Stimulated activated CD4-positive, alpha-beta T cell treated with anti-CD3 and anti-CD28 coated beads, Interleukin-2, amount 100 ng/mL, for 4 hours (primary cell): Measurements from ENCODE around the gene DOCK9.

Experiments used
- DNase-seq: peaks from one replicate; pipeline ENCODE4 v3.0.0-alpha.2; 2020; ENCODE audit warnings: low read depth

DOCK9 gene

GRCh38 chr13:98886587-98887230 is 91.2 kb downstream of the DOCK9 start:
- DNase-seq = no peak

- no peak for DNase-seq
Observed at GRCh38 chr13:98885600-98885999, 92.3 kb downstream of the DOCK9 start.

- DNase-seq = no peak
Observed at GRCh38 chr13:98883998-98884397, 93.9 kb downstream of the DOCK9 start.

GRCh38 chr13:98881390-98881789 is 96.5 kb downstream of the DOCK9 start:
- no peak for DNase-seq

- DNase-seq = no peak
Observed at GRCh38 chr13:98880677-98881076, 97.2 kb downstream of the DOCK9 start.

- no peak for DNase-seq
Observed at GRCh38 chr13:98879957-98880356, 97.9 kb downstream of the DOCK9 start.

GRCh38 chr13:98879127-98879520 is 98.7 kb downstream of the DOCK9 start:
- DNase-seq = no peak

- DNase-seq = no peak
Observed at GRCh38 chr13:98878486-98879126, 99.3 kb downstream of the DOCK9 start.

- no peak for DNase-seq
Observed at GRCh38 chr13:98877936-98878335, 99.9 kb downstream of the DOCK9 start.

GRCh38 chr13:98877466-98877865 is 100.4 kb downstream of the DOCK9 start:
- no peak for DNase-seq

GRCh38 chr13:98875146-98875729 is 102.6 kb downstream of the DOCK9 start:
- no peak for DNase-seq

GRCh38 chr13:98874029-98874397 is 103.9 kb downstream of the DOCK9 start:
- DNase-seq = no peak

GRCh38 chr13:98873377-98874028 is 104.4 kb downstream of the DOCK9 start:
- no peak for DNase-seq

GRCh38 chr13:98871727-98872126 is 106.1 kb downstream of the DOCK9 start:
- DNase-seq = no peak

- no peak for DNase-seq
Observed at GRCh38 chr13:98869408-98870090, 108.3 kb downstream of the DOCK9 start.

- no peak for DNase-seq
Observed at GRCh38 chr13:98868932-98869331, 108.9 kb downstream of the DOCK9 start.

GRCh38 chr13:98866882-98867281 is 111.0 kb downstream of the DOCK9 start:
- no peak for DNase-seq

GRCh38 chr13:98860491-98860890 is 117.4 kb downstream of the DOCK9 start:
- DNase-seq = no peak

GRCh38 chr13:98858191-98858590 is 119.7 kb downstream of the DOCK9 start:
- no peak for DNase-seq

GRCh38 chr13:98856983-98857382 is 120.9 kb downstream of the DOCK9 start:
- no peak for DNase-seq

- no peak for DNase-seq
Observed at GRCh38 chr13:98854448-98854847, 123.4 kb downstream of the DOCK9 start.

- no peak for DNase-seq
Observed at GRCh38 chr13:98853771-98854221, 124.1 kb downstream of the DOCK9 start.

GRCh38 chr13:98851276-98851675 is 126.6 kb downstream of the DOCK9 start:
- DNase-seq = no peak
